AG09319 (cell line): Measurements from ENCODE around the gene TRAPPC11.

Experiments
- DNase-seq: peaks from one replicate; pipeline ENCODE4 v3.0.0-alpha.2; 2010; ENCODE audit warnings: low read depth; ENCODE audit errors: extremely low read depth
- TF ChIP-seq, protein P1 (sequence below): IDR thresholded peaks from 2 replicates; pipeline ENCODE4 v1.5.1; 2011; ENCODE audit warnings: low read depth, mild to moderate bottlenecking, inconsistent platforms, low read length, moderate library complexity

The TRAPPC11 gene

DNA sequence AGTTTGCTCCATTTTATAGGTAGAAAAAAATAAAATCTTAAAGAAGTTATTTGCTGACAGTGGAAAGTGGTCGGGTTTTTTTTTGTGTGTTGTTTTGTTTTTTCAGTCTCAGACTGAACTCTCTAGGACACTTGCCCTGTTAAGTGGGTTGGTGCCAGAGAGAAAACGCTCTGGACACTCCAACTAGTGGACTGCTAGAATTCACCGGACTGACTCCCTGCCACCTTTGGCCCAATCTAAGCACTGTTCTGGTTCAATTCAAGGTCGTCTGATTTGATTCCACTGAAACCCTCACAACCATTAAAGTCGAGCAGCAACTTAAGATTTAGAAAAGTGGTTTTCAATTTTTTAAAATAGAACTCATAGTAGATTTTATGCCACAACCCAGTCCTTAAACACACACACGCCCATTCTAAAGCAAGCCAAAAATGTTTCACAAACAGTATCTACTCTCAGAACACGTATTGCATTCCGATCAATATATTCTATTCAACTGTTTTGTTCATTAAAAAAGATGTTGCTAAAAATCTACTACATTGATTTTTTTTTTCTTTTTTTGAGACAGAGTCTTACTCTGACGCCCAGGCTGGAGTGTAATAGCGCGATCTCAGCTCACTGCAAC lies 27.4 kb upstream of the TRAPPC11 start:
- DNase-seq, result no peak
- TF ChIP-seq, protein P1, sequence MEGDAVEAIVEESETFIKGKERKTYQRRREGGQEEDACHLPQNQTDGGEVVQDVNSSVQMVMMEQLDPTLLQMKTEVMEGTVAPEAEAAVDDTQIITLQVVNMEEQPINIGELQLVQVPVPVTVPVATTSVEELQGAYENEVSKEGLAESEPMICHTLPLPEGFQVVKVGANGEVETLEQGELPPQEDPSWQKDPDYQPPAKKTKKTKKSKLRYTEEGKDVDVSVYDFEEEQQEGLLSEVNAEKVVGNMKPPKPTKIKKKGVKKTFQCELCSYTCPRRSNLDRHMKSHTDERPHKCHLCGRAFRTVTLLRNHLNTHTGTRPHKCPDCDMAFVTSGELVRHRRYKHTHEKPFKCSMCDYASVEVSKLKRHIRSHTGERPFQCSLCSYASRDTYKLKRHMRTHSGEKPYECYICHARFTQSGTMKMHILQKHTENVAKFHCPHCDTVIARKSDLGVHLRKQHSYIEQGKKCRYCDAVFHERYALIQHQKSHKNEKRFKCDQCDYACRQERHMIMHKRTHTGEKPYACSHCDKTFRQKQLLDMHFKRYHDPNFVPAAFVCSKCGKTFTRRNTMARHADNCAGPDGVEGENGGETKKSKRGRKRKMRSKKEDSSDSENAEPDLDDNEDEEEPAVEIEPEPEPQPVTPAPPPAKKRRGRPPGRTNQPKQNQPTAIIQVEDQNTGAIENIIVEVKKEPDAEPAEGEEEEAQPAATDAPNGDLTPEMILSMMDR, result no peak

DNA sequence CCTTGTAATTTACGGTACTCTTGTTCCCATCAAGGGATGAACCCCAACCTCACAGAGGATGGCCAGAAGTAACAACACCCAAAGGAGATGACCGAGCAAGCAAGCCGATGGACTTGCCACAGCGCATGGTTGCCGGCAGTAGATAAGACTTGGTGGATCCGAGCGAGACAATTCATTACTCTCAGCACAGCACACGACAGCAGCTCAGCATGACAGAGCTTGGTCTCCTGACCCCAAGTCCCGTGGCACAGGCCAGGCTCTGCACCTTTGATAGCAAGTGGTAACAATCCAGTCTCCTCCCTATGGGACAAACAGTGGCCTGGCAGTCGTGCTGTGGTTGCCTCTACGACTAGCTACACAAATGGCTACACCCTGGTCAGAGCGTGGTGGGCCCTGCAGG lies 26.4 kb upstream of the TRAPPC11 start:
- TF ChIP-seq, protein P1, result no peak

DNA sequence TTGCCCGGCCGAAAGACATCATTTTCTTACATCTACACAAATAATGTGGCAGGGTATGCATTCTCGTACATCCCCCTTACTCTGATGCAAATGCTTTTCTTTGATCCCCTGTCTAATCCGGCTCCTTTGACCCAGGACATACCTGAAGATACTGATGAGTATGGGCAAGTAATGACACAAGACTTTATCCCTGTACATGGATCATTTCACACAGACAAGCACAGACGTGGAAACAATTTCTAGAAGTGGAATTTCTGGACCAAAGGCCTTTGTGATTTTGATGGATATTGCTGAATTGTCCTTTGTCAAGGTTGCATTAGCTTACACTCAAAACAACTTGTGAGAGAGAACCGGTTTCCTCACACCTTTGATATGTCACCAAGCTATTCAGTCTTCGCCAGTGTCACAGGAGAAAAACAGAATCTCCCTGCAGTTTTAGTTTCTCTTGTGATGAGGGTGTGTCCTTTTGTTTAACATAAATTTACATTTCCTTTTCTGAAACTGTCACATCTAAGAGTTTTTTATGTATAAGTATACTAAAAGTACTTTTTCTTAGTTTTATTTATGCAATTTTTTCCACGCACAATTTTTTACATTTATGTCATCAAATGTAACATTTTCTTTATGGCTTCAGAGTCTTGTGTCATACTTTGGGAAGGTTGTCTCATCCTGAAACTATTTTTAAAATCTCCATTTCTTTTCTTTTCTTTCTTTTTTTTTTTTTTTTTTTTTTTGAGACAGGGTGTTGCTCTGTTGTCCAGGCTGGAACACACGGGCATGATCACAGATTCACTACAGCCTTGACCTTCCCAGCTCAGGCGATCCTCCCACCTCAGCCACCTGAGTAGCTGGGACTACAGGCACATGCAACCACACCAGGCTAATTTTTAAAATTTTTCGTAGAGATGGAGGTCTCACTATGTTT lies 25.4 kb upstream of the TRAPPC11 start:
- no peak for DNase-seq
- TF ChIP-seq, protein P1, result no peak

More for the DNA sequence above, 26.4 kb upstream of the TRAPPC11 start:
- no peak for DNase-seq

DNA sequence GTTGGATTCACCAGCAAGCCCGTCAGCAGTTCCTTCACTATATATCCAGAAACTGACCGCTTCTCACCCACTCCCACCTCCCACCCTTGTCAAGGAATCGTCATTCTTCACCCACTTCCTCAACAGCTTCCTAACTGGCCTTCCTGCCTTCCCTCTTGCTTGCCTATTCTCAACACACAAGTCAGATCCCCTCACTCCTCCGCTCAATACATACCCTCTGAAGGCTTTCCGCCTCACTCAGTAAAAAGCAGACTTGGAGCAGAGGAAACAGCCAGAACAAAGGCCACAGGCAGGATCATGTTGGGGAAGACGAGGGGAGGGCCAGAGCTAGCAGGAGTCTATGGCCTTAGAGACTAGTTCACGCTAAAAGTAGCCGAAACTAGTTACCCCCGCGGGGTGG lies 23.8 kb upstream of the TRAPPC11 start:
- no peak for DNase-seq

DNA sequence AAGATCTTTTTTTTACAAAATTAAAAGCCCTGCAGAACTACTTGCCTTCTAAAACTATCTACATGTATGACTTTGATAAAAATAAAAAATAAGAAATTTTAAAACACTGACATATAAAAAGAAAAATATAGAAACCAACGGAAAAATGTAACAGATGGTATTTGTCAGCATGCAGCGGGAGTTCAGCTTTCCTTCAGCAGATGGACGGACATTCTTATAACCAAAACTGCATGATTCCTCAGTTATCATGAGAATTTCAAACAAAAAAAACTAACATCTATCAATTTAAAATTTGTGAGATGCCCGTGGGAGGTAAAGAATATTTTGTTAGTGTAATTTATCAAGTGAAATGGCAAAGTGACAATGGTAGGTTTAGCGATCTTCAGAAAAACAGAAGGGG lies 23.4 kb upstream of the TRAPPC11 start:
- TF ChIP-seq, protein P1, result no peak
- no peak for DNase-seq

More for the DNA sequence above, 23.8 kb upstream of the TRAPPC11 start:
- TF ChIP-seq, protein P1, result no peak

DNA sequence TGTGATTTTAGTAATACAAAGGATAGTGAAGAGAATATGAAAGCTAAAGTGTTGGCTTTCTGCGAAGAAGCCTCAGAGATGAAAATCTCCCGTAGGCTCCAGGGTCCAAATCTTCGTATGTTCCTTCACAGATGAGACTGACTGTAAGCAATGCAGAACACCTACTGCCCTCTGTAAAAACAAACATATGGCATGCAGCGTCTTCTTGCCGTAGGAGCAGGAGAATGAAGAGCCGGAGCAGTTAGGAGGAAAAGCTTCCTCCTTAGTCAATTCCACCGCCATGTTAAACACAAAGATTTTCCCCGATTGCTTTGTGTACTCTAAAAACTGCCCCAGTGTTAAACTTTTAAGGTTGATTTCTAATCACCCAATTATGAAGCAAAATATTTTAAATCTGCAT lies 22.6 kb upstream of the TRAPPC11 start:
- TF ChIP-seq, protein P1, result no peak
- no peak for DNase-seq

DNA sequence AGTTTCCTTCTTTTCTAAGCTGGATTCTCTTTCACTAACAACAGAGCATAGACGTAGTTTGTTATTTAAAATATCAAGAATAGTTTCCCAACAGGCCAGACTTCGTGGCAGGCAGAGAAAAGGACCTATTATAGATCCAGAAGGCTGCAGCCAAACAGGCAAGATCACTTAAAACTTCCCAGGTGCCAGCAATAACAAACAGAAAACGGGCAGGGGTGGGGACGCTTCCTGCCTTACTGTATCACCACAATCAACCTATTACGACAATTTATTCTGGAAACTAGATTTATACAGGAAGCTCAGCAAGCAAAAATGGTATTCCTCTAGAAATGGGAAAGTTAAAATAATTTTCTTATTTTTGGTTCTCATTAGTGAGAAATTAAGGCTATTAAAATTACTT lies 22.2 kb upstream of the TRAPPC11 start:
- TF ChIP-seq, protein P1, result no peak
- no peak for DNase-seq
